Measurements from ENCODE around the gene TECPR1.
A peak's percentile ranks its signal among the peaks of the same experiment; 100 is the strongest.

Gene TECPR1

GRCh38 chr7:98283127-98283886, 31.3 kb upstream of the TECPR1 start:
- DNase-seq = no peak

DNA sequence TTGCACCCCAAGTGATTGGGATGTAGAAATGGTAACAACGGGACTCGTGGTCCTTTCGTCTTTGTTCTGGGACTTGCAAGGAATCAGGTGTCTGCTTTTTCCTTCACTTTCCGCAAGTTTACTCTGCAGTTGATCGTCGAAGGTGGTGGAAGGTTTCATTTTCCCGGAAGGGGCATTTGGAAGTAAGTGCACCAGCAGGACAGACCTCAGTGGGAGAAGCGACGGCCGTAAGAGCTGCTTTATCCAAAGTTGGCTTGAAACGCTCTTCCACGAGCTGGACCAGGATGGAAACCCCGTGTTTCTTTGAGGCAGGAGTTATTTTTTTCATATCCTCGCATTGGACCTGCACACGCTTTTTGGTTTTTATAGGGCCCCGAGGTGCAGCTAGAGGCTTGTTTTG, 30.7 kb upstream of the TECPR1 start:
- DNase-seq = no peak

DNA sequence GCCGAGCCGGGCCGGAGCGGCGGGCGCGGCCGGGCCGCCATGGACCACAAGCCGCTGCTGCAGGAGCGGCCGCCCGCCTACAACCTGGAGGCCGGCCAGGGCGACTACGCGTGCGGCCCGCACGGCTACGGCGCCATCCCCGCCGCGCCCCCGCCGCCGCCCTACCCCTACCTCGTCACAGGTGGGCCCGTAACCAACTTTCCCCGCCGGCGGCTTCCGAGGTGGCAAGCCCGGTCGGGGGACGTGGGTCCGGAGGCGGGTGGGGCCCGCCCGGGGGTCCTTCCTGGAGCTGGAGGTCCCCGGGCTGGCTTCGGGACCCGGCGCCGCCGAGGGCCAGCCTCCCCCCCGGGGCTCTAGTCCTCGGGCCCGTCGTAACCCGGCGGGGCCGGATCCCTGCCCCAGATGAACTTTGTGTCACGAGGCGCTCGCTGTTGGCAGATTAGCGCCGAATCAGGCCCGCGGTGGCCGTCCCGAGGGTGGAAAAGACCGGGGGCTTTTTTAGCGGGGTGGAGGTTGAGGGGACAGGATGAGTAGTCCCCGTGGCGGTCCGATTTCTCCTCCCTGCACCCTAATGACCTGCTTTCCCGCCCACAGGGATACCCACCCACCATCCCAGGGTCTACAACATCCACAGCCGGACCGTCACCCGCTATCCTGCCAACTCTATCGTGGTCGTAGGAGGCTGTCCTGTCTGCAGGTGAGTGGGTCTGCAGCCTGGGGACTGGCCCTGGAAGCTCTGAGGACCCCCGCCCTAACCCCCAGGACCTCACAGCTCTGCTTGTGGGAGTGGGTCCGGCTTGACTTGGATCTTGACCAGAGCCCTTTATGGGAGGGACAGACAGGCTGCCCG, 29.9 kb upstream of the TECPR1 start:
- no peak for DNase-seq

DNA sequence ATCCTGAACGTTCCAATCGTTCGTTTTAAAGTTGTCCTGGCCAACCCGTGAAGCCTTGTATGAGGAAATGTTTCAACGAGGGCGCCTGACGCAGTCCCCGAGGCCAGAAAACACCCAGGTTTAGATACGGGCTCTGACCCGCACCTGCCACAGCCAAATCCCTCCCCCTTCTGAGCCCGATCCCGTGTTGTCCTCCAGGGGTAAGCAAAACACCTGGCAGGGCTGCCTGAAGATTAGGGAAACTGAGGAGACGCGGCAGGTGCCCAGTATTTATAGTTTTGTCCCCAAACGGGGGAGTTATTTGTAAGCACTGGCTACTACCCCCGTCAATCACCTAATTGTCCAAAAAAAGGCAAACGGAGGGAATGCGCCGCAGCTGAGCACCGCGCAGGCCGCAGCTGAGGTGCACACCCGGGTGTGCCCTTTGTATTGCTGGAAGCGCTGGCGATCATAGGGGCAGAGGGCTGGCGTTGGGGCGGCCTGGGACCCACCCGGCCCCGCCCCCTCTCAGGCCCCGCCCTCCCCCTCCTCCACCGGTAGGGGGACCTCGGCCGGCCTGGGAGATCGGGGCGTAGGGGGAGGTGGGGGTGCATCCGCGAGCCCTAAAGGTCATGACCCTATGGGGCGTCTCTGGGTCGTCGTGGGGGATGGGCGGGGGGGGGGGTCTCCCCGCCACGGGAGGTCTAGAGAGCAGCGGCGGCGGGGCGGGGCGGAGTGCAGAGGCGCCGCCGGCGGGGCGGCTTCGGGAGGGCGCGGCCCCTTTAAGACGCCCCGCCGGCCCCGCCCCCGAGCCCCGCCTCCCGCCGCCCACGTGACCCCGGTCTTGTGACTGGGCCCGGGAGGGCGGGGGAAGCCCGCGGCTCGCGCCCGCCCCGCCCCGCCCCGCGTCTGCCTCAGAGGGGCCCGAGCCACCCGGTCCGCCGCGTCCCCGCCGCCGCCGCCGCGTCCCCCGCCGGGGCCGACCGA, 29.0 kb upstream of the TECPR1 start, which contains the start of gene BRI3:
BRI3 (plus strand) TSS at position 896 of the 966 bp plus-strand sequence. CDS start 110 bp downstream, outside the sequence.
- peak; percentile 88 to 94 for DNase-seq

- DNase-seq = no peak
These were observed 28.3 kb upstream of the TECPR1 start for GRCh38 chr7:98280296-98280695.

- peak in 1 of 2 experiments; percentile 54 for DNase-seq
These were observed 26.9 kb upstream of the TECPR1 start for GRCh38 chr7:98278936-98279335.

DNA sequence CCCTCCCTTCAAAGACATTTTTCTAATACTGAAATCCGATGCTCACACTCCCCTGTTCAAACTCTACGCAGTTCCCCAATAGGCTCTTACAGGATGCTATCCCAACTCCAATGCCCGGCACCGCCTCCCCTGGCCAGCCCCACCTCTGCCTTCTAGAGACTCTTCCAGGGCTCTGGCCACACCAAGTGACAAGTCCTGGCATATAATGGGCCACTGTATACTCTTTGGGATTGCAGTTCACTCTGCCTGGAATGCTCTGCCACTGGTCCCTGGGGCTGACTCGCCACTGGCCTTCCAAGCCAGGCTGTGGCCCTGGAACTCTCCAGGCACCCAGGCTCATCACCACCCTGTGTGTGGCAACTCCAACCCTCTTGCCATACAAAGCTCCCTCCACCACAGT, 26.4 kb upstream of the TECPR1 start:
- DNase-seq = no peak

DNA sequence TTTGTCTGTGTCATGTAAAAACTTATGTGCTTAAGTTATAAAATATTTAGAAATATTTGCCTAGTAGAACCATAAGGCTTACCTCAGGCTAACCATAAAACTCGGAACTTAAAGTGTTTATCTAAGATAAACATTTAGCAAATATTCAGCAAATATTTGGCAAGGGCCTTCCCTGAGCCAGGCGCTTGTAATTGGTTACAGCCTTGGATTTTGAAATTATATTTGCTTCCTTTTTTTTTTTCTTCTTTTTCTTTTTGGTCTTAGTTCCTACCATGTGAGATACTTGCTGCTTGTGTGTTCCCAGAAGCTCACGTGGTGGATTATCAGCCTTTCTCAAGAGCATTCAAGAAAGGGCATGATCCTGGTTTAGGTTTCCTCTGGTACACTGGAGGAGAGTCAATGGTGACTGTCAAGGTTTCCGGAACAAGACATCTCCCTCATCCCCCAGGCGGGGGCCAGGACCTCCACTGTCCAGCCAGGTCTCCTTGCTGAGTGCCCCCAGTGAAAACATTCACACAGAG, 24.3 kb upstream of the TECPR1 start:
- no peak for DNase-seq

- no peak for DNase-seq
These were observed 15.3 kb upstream of the TECPR1 start for GRCh38 chr7:98267303-98267702.

DNA sequence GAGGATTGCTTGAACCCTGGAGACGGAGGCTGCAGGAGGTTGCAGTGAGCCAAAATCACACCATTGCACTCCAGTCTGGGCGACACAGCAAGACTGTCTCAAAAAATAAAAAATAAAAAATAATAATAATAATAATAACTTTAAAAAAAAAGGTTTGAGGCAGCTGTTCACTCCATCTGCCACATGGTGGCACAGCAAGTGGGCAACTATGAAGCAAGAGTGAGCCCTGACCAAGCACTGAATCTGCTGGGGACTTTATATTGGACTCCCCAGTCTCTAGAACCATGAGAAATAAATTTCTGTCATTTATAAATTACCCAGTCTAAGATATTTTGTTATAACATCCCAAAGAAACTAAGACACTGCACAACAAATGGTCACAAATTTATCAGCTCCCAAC, 14.8 kb upstream of the TECPR1 start:
- no peak for DNase-seq

- no peak for DNase-seq
These were observed 13.8 kb upstream of the TECPR1 start for GRCh38 chr7:98265841-98266271.

- DNase-seq = no peak
These were observed 5.7 kb upstream of the TECPR1 start for GRCh38 chr7:98257701-98258100.

- DNase-seq = no peak
These were observed 4.4 kb upstream of the TECPR1 start for GRCh38 chr7:98256431-98256830.

- DNase-seq = no peak
These were observed 3.0 kb upstream of the TECPR1 start for GRCh38 chr7:98254951-98255610.

DNA sequence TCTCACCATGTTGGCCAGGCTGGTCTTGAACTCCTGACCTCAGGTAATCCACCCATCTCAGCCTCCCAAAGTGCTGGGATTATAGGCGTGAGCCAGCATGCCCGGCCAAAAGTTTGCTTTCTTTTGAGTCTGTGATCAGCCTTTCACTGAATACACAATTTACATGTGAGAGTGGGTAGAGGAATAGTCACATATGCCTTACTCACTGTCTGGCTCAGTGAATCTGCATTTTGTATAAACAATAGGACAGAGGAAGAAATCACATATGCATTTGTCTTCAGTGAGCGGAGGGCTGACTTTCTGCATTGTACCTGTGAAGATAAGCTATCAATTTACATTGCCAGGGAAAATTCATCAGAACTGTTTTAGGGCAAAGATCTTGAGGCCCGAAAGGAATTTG, 2.5 kb upstream of the TECPR1 start:
- no peak for DNase-seq

GRCh38 chr7:98252425-98253054, 508 bp upstream of the TECPR1 start:
- no peak for DNase-seq

GRCh38 chr7:98251231-98251600, 816 bp downstream of the TECPR1 start:
- no peak for DNase-seq

- DNase-seq = peak; percentile 2 to 61
These were observed 1.2 kb downstream of the TECPR1 start for GRCh38 chr7:98250789-98251188.

DNA sequence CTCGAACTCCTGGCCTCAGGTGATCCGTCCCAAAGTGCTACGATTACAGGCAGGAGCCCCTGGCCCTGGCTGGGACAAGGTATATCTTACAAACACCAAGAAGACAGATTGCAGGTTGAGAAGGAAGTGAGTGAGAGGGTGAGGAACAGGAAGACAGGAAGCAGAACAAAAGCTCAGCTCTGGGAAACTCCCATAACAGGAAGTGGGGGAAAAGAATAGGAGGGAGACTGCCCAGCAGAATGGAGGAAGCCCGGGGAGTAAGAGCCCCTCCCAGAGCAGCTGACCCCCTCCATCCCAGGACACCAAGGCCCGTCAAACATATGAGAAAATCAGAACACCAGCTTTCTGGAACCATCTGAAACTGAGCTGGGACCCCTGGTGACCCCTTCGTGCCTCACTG, 2.9 kb downstream of the TECPR1 start:
- DNase-seq = no peak

GRCh38 chr7:98248156-98248555, 3.9 kb downstream of the TECPR1 start:
- no peak for DNase-seq

DNA sequence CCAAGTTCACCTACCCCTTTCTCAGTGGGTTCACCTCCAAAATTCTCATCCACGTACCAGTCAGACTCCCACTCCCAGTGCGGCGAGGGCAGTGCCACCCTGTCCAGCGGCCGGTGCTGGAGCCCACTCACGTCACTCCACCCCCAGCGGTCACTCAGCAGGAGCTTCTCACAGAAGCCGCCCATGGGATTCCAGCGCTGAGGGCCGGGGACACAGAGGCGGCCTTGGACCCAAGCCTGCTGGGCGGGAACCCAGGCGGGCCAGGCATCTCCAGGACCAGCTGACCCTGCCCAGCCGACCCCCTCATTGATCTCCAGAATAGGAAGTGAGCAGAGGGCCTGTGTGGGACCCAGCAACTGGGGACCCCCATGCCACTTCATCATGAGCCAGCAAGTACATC, 7.2 kb downstream of the TECPR1 start:
- DNase-seq = no peak

- DNase-seq = no peak
These were observed 9.1 kb downstream of the TECPR1 start for GRCh38 chr7:98242934-98243333.
